ENCODE results near the gene GMDS. TPM values are rescaled to one million over a fixed set of nuclear protein-coding genes. Genes with fewer than 3 reads are reported as not detected.

The GMDS gene
- total and polyA plus RNA-seq, 2 of the 8 experiments (the other 6 are each of a cell fraction or from before 2014, with no cell fraction given): 16.8 to 50.0 TPM

GRCh38 chr6:1577896-1578745 lies 667.3 kb downstream of the GMDS start:
- no peak for FAIRE-seq
- WGBS, 2 experiments (ENCODE audit: extremely low coverage in 1 of 2, insufficient coverage in 1 of 2, insufficient read length in 1 of 2, insufficient replicate concordance in 2 of 2, low coverage in 1 of 2, low lambda C conversion rate in 2 of 2, missing lambda C conversion rate in 1 of 2): 94% methylated on average over 19 of the region's 19 CpGs; no CpG with 5 or more reads in 1 of the 2 experiments
- TF ChIP-seq CBX5 (IDR thresholded peaks at IDR 0.05; ENCODE audit: low read depth, low read length): no peak
- TF ChIP-seq EP300 (IDR thresholded peaks at IDR 0.05; ENCODE audit: borderline replicate concordance in 1 of 2, low read depth in 2 of 2, low read length in 2 of 2): no peak
- TF ChIP-seq CHD2 (IDR thresholded peaks at IDR 0.05; ENCODE audit: low read length): no peak
- TF ChIP-seq RBBP5 (IDR thresholded peaks at IDR 0.05; ENCODE audit: borderline replicate concordance, low read depth, low read length): no peak
- TF ChIP-seq CREB1 (IDR thresholded peaks at IDR 0.05): no peak
- no peak for TF ChIP-seq BRCA1 (IDR thresholded peaks at IDR 0.05; ENCODE audit: low read depth, low read length)
- TF ChIP-seq SP1 (IDR thresholded peaks at IDR 0.05; ENCODE audit: low read depth, low read length): no peak
- TF ChIP-seq NANOG (IDR thresholded peaks at IDR 0.05; ENCODE audit: insufficient read depth, low read depth, low read length, poor library complexity, severe bottlenecking): no peak
- TF ChIP-seq SAP30 (IDR thresholded peaks at IDR 0.05; ENCODE audit: insufficient read depth, insufficient replicate concordance, low read length): no peak
- TF ChIP-seq FOSL1 (IDR thresholded peaks at IDR 0.05; ENCODE audit: insufficient read depth, low read depth, low read length): no peak
- TF ChIP-seq TEAD4 (IDR thresholded peaks at IDR 0.05; ENCODE audit: low read depth, low read length): no peak

More at GRCh38 chr6:1577896-1578745, 667.3 kb downstream of the GMDS start:
- Histone ChIP-seq H4K91ac (replicated peaks; ENCODE audit: insufficient read length, low read length) (no peak overlapping the region), H3K9ac (replicated peaks in 1 of 4; ENCODE audit: extremely low read depth in 1 of 4, low read depth in 3 of 4, low read length in 3 of 4) (no peak overlapping the region), H4K5ac (ENCODE audit: insufficient read length, low read depth, low read length) (no peak overlapping the region), H3K27me3 (replicated peaks in 1 of 4; ENCODE audit: control insufficient read depth in 3 of 4, extremely low read depth in 1 of 4, insufficient read depth in 3 of 4, low read length in 3 of 4) (peaks cover 0 to 3% (median 0%) of the 10 kb centered on the region in 4 experiments; a peak in 1 of 7 replicates), H2AK5ac (ENCODE audit: low read depth, low read length) (no peak overlapping the region), H3K27ac (ENCODE audit: low read depth, low read length) (no peak overlapping the region), H3K79me1 (ENCODE audit: low read depth, low read length) (no peaks in the 10 kb centered on the region), H2BK120ac (replicated peaks; ENCODE audit: low read depth, low read length) (no peak overlapping the region), H2AFZ (ENCODE audit: low read length) (no peak overlapping the region), H3K4me2 (ENCODE audit: insufficient read depth in 1 of 2, low read depth in 2 of 2, low read length in 2 of 2) (no peak overlapping the region), H2BK20ac (ENCODE audit: low read length) (no peak overlapping the region), H3K4me1 (replicated peaks in 1 of 4; ENCODE audit: control insufficient read depth in 3 of 4, insufficient read depth in 4 of 4, low read length in 3 of 4) (peaks cover 0 to 8% (median 4%) of the 10 kb centered on the region in 4 experiments; a peak in 4 of 7 replicates), H4K8ac (ENCODE audit: extremely low read depth, insufficient read depth, low read length) (no peak overlapping the region), H3K18ac (ENCODE audit: extremely low read depth, low read length) (no peak overlapping the region), H2BK15ac (ENCODE audit: low read length) (no peak overlapping the region), H3K79me2 (ENCODE audit: control insufficient read depth in 1 of 2, insufficient read depth in 2 of 2, low read length in 2 of 2) (no peaks in the 10 kb centered on the region), H3K23me2 (ENCODE audit: low read depth, low read length) (no peaks in the 10 kb centered on the region), H3K14ac (ENCODE audit: insufficient read length) (no peak overlapping the region), H3K4me3 (ENCODE audit: extremely low read depth in 1 of 4, insufficient read depth in 2 of 4, low read depth in 3 of 4, low read length in 4 of 4) (no peak overlapping the region), H2BK5ac (ENCODE audit: low read depth, low read length) (no peak overlapping the region), H2BK12ac (ENCODE audit: low read depth, low read length) (no peak overlapping the region), H3K9me3 (ENCODE audit: insufficient read depth in 2 of 2, low read depth in 1 of 2, low read length in 1 of 2) (no peaks in the 10 kb centered on the region), H3K36me3 (ENCODE audit: control insufficient read depth in 2 of 4, insufficient read depth in 4 of 4, low read length in 3 of 4) (no peaks in the 10 kb centered on the region), H3K56ac (replicated peaks; ENCODE audit: insufficient read length, low read depth, low read length) (no peak overlapping the region), H3K4ac (replicated peaks; ENCODE audit: insufficient read length, low read depth, low read length) (no peak overlapping the region), H4K20me1 (replicated peaks in 1 of 2; ENCODE audit: control insufficient read depth in 1 of 2, insufficient read depth in 2 of 2, low read length in 2 of 2) (no peaks in the 10 kb centered on the region), H3K23ac (ENCODE audit: insufficient read length) (no peak overlapping the region)
- peak in 1 of 2 experiments; percentile 11 for DNase-seq (ENCODE audit: low read depth in 1 of 2, low spot score in 2 of 2)
- POLR2A ChIA-PET (ENCODE audit: partially characterized antibody): no interaction called here
- CTCF ChIA-PET (ENCODE audit: partially characterized antibody): interaction anchor here (1.1 to 1.5 kb wide), 2 partner anchors 16 to 18 kb away, joined by 3 to 5 read pairs; no protein-coding TSS in a partner anchor
